GM23338 (cell line): ENCODE data around the gene FOXA1. TPM values are rescaled to one million over a fixed set of nuclear protein-coding genes. Genes with fewer than 3 reads are reported as not detected.

Experiments
- ATAC-seq: fragments of 200-7000 bp; cut with Tn5 transposase; 3 replicates; pipeline ENCODE4 v1.9.1; 2020
- DNase-seq: peaks from one replicate; pipeline ENCODE4 v3.0.0-alpha.2; 2015; ENCODE audit warnings: low spot score
- H2AFZ ChIP-seq: fragments of 200-600 bp; sonication (generic); 2 replicates; pipeline ENCODE4 v1.8.0; 2016; ENCODE audit warnings: antibody characterized with exemption, mild to moderate bottlenecking, moderate library complexity
- H3F3A ChIP-seq: fragments of 200-600 bp; sonication (generic); replicated peaks from 2 replicates; pipeline ENCODE4 v1.8.0; 2017; ENCODE audit warnings: antibody characterized with exemption, mixed run types, low read depth
- H3K27ac ChIP-seq: fragments of 200-600 bp; sonication (generic); 2 replicates; pipeline ENCODE4 v1.6.1; 2016; ENCODE audit warnings: low read depth
- H3K27me3 ChIP-seq: fragments of 200-600 bp; sonication (generic); 2 replicates; pipeline ENCODE4 v1.8.0; 2016; ENCODE audit warnings: mild to moderate bottlenecking, mixed run types, moderate library complexity; ENCODE audit not compliant: insufficient read depth
- H3K36me3 ChIP-seq: fragments of 200-600 bp; sonication (generic); 2 replicates; pipeline ENCODE4 v1.8.0; 2016; ENCODE audit warnings: mild to moderate bottlenecking; ENCODE audit not compliant: insufficient read depth
- H3K4me1 ChIP-seq: fragments of 200-600 bp; sonication (generic); 2 replicates; pipeline ENCODE4 v1.8.0; 2016; ENCODE audit warnings: mild to moderate bottlenecking, moderate library complexity; ENCODE audit not compliant: insufficient read depth
- H3K4me2 ChIP-seq: fragments of 200-600 bp; sonication (generic); 2 replicates; pipeline ENCODE4 v1.7.1; 2017; ENCODE audit warnings: mixed run types
- H3K4me3 ChIP-seq: fragments of 200-600 bp; sonication (generic); 2 replicates; pipeline ENCODE4 v1.6.1; 2016; ENCODE audit warnings: mixed run types
- H3K79me2 ChIP-seq: fragments of 200-600 bp; sonication (generic); replicated peaks from 2 replicates; pipeline ENCODE4 v1.8.0; 2017; ENCODE audit warnings: mild to moderate bottlenecking; ENCODE audit not compliant: insufficient read depth
- H3K9me2 ChIP-seq: fragments of 200-600 bp; sonication (generic); 2 replicates; pipeline ENCODE4 v1.8.0; 2017; ENCODE audit not compliant: insufficient read depth
- H4K20me1 ChIP-seq: fragments of 200-600 bp; sonication (generic); replicated peaks from 2 replicates; pipeline ENCODE4 v1.8.0; 2017; ENCODE audit warnings: mild to moderate bottlenecking; ENCODE audit not compliant: insufficient read depth
- H3K27ac Mint-ChIP-seq: 2 replicates; pipeline ENCODE4 v1.8.0; 2020; ENCODE audit warnings: inconsistent platforms, mild to moderate bottlenecking, moderate library complexity, mixed read lengths
- H3K27me3 Mint-ChIP-seq: 3 replicates; pipeline ENCODE4 v1.8.0; 2022; ENCODE audit warnings: low read depth, mild to moderate bottlenecking, moderate library complexity, mixed read lengths, inconsistent platforms; ENCODE audit not compliant: insufficient read depth, poor library complexity
- H3K36me3 Mint-ChIP-seq: 3 replicates; pipeline ENCODE4 v1.8.0; 2021; ENCODE audit warnings: low read depth, mild to moderate bottlenecking, inconsistent platforms, moderate library complexity, mixed read lengths
- H3K4me1 Mint-ChIP-seq: 3 replicates; pipeline ENCODE4 v1.8.0; 2020; ENCODE audit warnings: mild to moderate bottlenecking, inconsistent platforms, mixed read lengths
- H3K4me3 Mint-ChIP-seq: 3 replicates; pipeline ENCODE4 v1.8.0; 2021; ENCODE audit warnings: moderate library complexity, mild to moderate bottlenecking, inconsistent platforms, mixed read lengths
- H3K9me3 Mint-ChIP-seq: 3 replicates; pipeline ENCODE4 v1.8.0; 2020; ENCODE audit warnings: moderate library complexity, mild to moderate bottlenecking, inconsistent platforms, mixed read lengths
- EZH2 ChIP-seq: fragments of 200-600 bp; sonication (generic); IDR thresholded peaks from one replicate; pipeline ENCODE4 v1.8.0; 2017; ENCODE audit warnings: antibody characterized with exemption, mild to moderate bottlenecking, low read depth; ENCODE audit not compliant: unreplicated experiment
- JUNB ChIP-seq: IDR thresholded peaks from one replicate; pipeline ENCODE4 v1.6.1; 2016; ENCODE audit warnings: antibody characterized with exemption; ENCODE audit not compliant: unreplicated experiment
- NANOG ChIP-seq: IDR thresholded peaks from 2 replicates; pipeline ENCODE4 v1.6.1; 2016; ENCODE audit warnings: antibody characterized with exemption, borderline replicate concordance
- ZNF114 ChIP-seq: fragments of 250-450 bp; sonication (Bioruptor Pico); IDR thresholded peaks from 2 replicates; pipeline ENCODE4 v1.5.0; 2020; ENCODE audit warnings: mild to moderate bottlenecking, moderate library complexity
- ZNF331 ChIP-seq: fragments of 250-450 bp; sonication (Bioruptor Pico); IDR thresholded peaks from 2 replicates; pipeline ENCODE4 v1.5.0; 2020; ENCODE audit warnings: low read depth, mild to moderate bottlenecking, moderate library complexity
- polyA plus RNA-seq: library from polyadenylated mRNA; unstranded; fragments of >200 nt; fragmentation: Nextera tagmentation; extraction: Ambion mirVana; gene quantifications from 2 replicates; pipeline ENCODE4 v1.2.1, GENCODE V29; 2016
- total RNA-seq: library from RNA; depleted of rRNA; stranded (reverse); fragments of >200 nt; shearing (Covaris generic); gene quantifications from 2 replicates; pipeline ENCODE4 v1.2.3, GENCODE V29; 2014
- TF ChIP-seq, protein P1 (sequence below), 2 experiments: fragments of 200-600 bp in 1 of 2; sonication (generic) in 1 of 2; conservative IDR thresholded peaks; 2 replicates each; pipeline versions ENCODE4 v1.5.1 to v1.6.1; 2016 to 2017; ENCODE audit warnings: antibody characterized with exemption in 2 of 2, low read depth in 2 of 2, mild to moderate bottlenecking in 2 of 2, moderate library complexity in 1 of 2
- TF ChIP-seq, protein P2 (sequence below): IDR thresholded peaks from one replicate; pipeline ENCODE4 v1.6.1; 2018; ENCODE audit warnings: antibody characterized with exemption; ENCODE audit not compliant: unreplicated experiment

The FOXA1 gene
- total and polyA plus RNA-seq, 2 experiments from 2014 or later, result not detected

- peaks cover 60% of the 10 kb centered on the region for H3K4me1 Mint-ChIP-seq
- no peak overlapping the region for H3K4me3 Mint-ChIP-seq
- TF ChIP-seq NANOG, result no peak
- peak; percentile 18 for TF ChIP-seq EZH2
- Histone ChIP-seq H3K27me3 (peaks cover 100% of the 10 kb centered on the region), H2AFZ (no peak overlapping the region), H3F3A (peaks cover 6% of the 10 kb centered on the region), H3K27ac (no peak overlapping the region), H3K9me2 (no peaks in the 10 kb centered on the region), H3K4me3 (peak overlapping the region; percentile 75; the same call in 1 of the 2 replicates), H3K36me3 (no peaks in the 10 kb centered on the region), H3K4me1 (peaks cover 58% of the 10 kb centered on the region), H3K4me2 (peak overlapping the region; percentile 93), H4K20me1 (peaks cover 29% of the 10 kb centered on the region), H3K79me2 (no peaks in the 10 kb centered on the region)
- no peak for ATAC-seq
- no peaks in the 10 kb centered on the region; the same call in 2 of the 3 replicates for H3K9me3 Mint-ChIP-seq
- H3K36me3 Mint-ChIP-seq, result no peaks in the 10 kb centered on the region; the same call in 2 of the 3 replicates
- no peak overlapping the region for H3K27ac Mint-ChIP-seq
- peaks cover 94% of the 10 kb centered on the region for H3K27me3 Mint-ChIP-seq
- DNase-seq, result no peak
Measured at GRCh38 chr14:37589715-37590427, 5.2 kb downstream of the FOXA1 start.

DNA sequence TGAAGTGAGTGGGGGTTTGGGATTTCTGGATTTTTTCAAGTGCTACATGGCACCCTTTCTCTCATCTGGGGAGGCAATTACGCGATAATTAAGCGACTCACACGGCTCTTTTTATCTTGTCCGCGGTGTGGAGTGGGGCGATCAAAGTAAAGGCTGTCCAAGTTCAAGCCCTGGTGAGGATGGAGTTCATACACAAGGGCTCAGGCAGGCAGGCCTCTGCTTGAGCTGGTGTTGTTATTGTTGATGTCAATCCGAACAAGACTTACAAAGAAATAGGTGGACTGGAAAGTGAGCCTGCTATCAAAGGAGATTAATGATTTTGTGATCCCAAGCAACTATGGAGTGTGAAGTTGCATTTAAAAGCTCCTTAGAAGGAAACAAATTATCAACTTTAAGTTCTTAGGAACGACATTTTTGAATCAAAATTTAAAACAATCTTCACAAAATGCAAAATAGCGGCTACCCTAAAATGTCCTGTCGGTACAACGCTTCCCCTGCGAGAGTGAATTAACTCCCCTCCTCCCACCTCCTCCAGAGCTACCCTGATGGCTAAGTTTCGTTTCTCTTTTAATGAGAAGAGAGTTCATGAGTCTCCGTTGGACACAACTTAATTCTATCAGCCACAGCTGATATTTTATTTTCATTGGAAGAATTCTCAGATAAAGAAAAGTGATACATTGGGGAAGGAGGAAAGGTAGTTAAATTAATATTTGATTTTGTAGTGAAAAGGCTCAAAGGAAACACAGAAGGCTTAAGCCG lies 5.9 kb downstream of the FOXA1 start:
- Mint-ChIP-seq H3K27ac (no peak overlapping the region), H3K36me3 (no peaks in the 10 kb centered on the region; the same call in 2 of the 3 replicates), H3K4me3 (peak overlapping the region; percentile 73), H3K4me1 (peaks cover 60% of the 10 kb centered on the region), H3K27me3 (peaks cover 98% of the 10 kb centered on the region), H3K9me3 (no peaks in the 10 kb centered on the region; the same call in 2 of the 3 replicates)
- H3K79me2 ChIP-seq, result no peaks in the 10 kb centered on the region
- no peak for ATAC-seq
- H2AFZ ChIP-seq, result no peak overlapping the region
- no peaks in the 10 kb centered on the region for H3K36me3 ChIP-seq
- DNase-seq, result peak; percentile 51
- peaks cover 100% of the 10 kb centered on the region for H3K27me3 ChIP-seq
- H3K4me3 ChIP-seq, result peak overlapping the region; percentile 75
- peaks cover 66% of the 10 kb centered on the region for H3K4me1 ChIP-seq
- H3K27ac ChIP-seq, result no peak overlapping the region
- no peak for TF ChIP-seq JUNB
- TF ChIP-seq, protein P1, sequence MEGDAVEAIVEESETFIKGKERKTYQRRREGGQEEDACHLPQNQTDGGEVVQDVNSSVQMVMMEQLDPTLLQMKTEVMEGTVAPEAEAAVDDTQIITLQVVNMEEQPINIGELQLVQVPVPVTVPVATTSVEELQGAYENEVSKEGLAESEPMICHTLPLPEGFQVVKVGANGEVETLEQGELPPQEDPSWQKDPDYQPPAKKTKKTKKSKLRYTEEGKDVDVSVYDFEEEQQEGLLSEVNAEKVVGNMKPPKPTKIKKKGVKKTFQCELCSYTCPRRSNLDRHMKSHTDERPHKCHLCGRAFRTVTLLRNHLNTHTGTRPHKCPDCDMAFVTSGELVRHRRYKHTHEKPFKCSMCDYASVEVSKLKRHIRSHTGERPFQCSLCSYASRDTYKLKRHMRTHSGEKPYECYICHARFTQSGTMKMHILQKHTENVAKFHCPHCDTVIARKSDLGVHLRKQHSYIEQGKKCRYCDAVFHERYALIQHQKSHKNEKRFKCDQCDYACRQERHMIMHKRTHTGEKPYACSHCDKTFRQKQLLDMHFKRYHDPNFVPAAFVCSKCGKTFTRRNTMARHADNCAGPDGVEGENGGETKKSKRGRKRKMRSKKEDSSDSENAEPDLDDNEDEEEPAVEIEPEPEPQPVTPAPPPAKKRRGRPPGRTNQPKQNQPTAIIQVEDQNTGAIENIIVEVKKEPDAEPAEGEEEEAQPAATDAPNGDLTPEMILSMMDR (conservative IDR thresholded peaks at IDR 0.05; ENCODE audit: low read depth in 2 of 2), result no peak
- TF ChIP-seq, protein P2, sequence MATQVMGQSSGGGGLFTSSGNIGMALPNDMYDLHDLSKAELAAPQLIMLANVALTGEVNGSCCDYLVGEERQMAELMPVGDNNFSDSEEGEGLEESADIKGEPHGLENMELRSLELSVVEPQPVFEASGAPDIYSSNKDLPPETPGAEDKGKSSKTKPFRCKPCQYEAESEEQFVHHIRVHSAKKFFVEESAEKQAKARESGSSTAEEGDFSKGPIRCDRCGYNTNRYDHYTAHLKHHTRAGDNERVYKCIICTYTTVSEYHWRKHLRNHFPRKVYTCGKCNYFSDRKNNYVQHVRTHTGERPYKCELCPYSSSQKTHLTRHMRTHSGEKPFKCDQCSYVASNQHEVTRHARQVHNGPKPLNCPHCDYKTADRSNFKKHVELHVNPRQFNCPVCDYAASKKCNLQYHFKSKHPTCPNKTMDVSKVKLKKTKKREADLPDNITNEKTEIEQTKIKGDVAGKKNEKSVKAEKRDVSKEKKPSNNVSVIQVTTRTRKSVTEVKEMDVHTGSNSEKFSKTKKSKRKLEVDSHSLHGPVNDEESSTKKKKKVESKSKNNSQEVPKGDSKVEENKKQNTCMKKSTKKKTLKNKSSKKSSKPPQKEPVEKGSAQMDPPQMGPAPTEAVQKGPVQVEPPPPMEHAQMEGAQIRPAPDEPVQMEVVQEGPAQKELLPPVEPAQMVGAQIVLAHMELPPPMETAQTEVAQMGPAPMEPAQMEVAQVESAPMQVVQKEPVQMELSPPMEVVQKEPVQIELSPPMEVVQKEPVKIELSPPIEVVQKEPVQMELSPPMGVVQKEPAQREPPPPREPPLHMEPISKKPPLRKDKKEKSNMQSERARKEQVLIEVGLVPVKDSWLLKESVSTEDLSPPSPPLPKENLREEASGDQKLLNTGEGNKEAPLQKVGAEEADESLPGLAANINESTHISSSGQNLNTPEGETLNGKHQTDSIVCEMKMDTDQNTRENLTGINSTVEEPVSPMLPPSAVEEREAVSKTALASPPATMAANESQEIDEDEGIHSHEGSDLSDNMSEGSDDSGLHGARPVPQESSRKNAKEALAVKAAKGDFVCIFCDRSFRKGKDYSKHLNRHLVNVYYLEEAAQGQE, result no peak
- TF ChIP-seq ZNF331 (CRISPR knock-in tag), result no peak
- no peak for TF ChIP-seq ZNF114
- TF ChIP-seq EZH2, result peak; percentile 56
- no peaks in the 10 kb centered on the region for H3K9me2 ChIP-seq
- H4K20me1 ChIP-seq, result peaks cover 29% of the 10 kb centered on the region
- H3K4me2 ChIP-seq, result peak overlapping the region; percentile 93
- peaks cover 6% of the 10 kb centered on the region for H3F3A ChIP-seq
